ENCODE results near the gene SLAMF8. TPM values are rescaled to one million over a fixed set of nuclear protein-coding genes. Genes with fewer than 3 reads are reported as not detected.
A peak's percentile ranks its signal among the peaks of the same experiment; 100 is the strongest.

Gene SLAMF8
- total RNA-seq, 1 donor from 2014 or later, result not detected

GRCh38 chr1:159831412-159832141 is 4.9 kb downstream of the SLAMF8 start:
- Mint-ChIP-seq H3K27ac (no peak overlapping the region), H3K4me1 (ENCODE audit: unreplicated experiment) (peaks cover 4% of the 10 kb centered on the region), H3K27me3 (peaks cover 24% of the 10 kb centered on the region), H3K9me3 (no peaks in the 10 kb centered on the region), H3K4me3 (no peak overlapping the region), H3K36me3 (no peaks in the 10 kb centered on the region)
- no peak for DNase-seq (ENCODE audit: extremely low spot score, unreplicated experiment)
- no peak for TF ChIP-seq CTCF (conservative IDR thresholded peaks at IDR 0.05)

- Mint-ChIP-seq H3K27me3 (peaks cover 26% of the 10 kb centered on the region), H3K27ac (no peak overlapping the region), H3K4me1 (ENCODE audit: unreplicated experiment) (peaks cover 4% of the 10 kb centered on the region), H3K4me3 (no peak overlapping the region), H3K36me3 (no peaks in the 10 kb centered on the region), H3K9me3 (no peaks in the 10 kb centered on the region)
- DNase-seq (ENCODE audit: extremely low spot score, unreplicated experiment), result no peak
- TF ChIP-seq CTCF (conservative IDR thresholded peaks at IDR 0.05), result no peak
Measured at GRCh38 chr1:159832309-159832708, 5.6 kb downstream of the SLAMF8 start.

- H3K27ac Mint-ChIP-seq, result no peak overlapping the region
- H3K9me3 Mint-ChIP-seq, result no peaks in the 10 kb centered on the region
- peaks cover 4% of the 10 kb centered on the region for H3K4me1 Mint-ChIP-seq (ENCODE audit: unreplicated experiment)
- H3K4me3 Mint-ChIP-seq, result no peak overlapping the region
- no peak for TF ChIP-seq CTCF (conservative IDR thresholded peaks at IDR 0.05)
- H3K36me3 Mint-ChIP-seq, result no peaks in the 10 kb centered on the region
- H3K27me3 Mint-ChIP-seq, result peaks cover 21% of the 10 kb centered on the region
- DNase-seq (ENCODE audit: extremely low spot score, unreplicated experiment), result no peak
Measured at GRCh38 chr1:159835356-159835755, 8.7 kb downstream of the SLAMF8 start.

- no peaks in the 10 kb centered on the region for H3K9me3 Mint-ChIP-seq
- no peak overlapping the region for H3K27ac Mint-ChIP-seq
- DNase-seq (ENCODE audit: extremely low spot score, unreplicated experiment), result no peak
- peaks cover 18% of the 10 kb centered on the region for H3K27me3 Mint-ChIP-seq
- peak; percentile 21 for TF ChIP-seq CTCF (conservative IDR thresholded peaks at IDR 0.05)
- peaks cover 4% of the 10 kb centered on the region for H3K4me1 Mint-ChIP-seq (ENCODE audit: unreplicated experiment)
- H3K36me3 Mint-ChIP-seq, result no peaks in the 10 kb centered on the region
- H3K4me3 Mint-ChIP-seq, result no peak overlapping the region
Measured at GRCh38 chr1:159835862-159836525, 9.3 kb downstream of the SLAMF8 start.

GRCh38 chr1:159838715-159839114 is 12.0 kb downstream of the SLAMF8 start:
- no peaks in the 10 kb centered on the region for H3K9me3 Mint-ChIP-seq
- no peak for TF ChIP-seq CTCF (conservative IDR thresholded peaks at IDR 0.05)
- no peak for DNase-seq (ENCODE audit: extremely low spot score, unreplicated experiment)
- peaks cover 17% of the 10 kb centered on the region for H3K27me3 Mint-ChIP-seq
- H3K4me1 Mint-ChIP-seq (ENCODE audit: unreplicated experiment), result peaks cover 9% of the 10 kb centered on the region
- H3K27ac Mint-ChIP-seq, result no peak overlapping the region
- no peaks in the 10 kb centered on the region for H3K36me3 Mint-ChIP-seq
- H3K4me3 Mint-ChIP-seq, result no peak overlapping the region
